ENCODE measurements around the gene ABHD17C.

ABHD17C gene

DNA sequence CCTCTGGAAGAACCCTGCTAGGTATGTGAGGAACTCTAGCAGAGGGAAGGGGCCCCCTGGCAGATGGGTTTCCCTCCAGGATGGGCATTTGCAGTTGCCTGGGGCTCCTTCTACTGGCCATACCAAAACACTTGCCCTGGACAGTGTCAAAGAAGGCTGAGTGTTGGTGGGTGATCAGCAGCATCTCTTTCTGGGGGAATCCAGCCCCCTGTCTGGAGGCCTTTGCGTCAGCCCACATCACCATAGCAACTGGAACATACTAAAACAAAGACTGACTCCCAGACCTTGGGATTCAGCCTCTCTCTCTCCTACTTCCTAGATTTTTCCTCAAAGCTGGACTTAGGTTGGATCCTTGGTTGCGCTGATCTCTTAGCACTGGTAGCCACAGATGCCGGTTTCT lies 92.2 kb downstream of the ABHD17C start:
- no peak for DNase-seq (ENCODE audit: low read depth in 2 of 2)

DNA sequence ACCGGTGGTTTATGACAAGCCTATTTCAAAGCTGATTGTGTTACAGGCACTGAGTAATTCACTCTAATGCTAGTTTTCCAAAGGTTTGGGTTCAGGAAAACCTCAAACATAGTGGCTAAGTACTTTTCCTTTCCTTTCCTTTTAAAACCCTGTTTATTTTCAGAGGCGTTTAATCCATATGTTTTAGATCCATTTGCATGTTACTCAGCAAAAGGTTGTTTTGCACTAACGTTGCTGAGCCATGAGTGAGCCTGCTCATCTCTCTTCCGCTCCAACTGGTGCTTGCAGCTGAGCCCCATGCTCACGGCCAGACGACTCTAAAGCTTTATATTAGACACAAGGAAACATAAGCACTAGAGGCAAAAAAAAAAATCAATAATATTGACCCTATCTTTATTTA lies 93.4 kb downstream of the ABHD17C start:
- no peak for DNase-seq (ENCODE audit: low read depth in 2 of 2)

DNA sequence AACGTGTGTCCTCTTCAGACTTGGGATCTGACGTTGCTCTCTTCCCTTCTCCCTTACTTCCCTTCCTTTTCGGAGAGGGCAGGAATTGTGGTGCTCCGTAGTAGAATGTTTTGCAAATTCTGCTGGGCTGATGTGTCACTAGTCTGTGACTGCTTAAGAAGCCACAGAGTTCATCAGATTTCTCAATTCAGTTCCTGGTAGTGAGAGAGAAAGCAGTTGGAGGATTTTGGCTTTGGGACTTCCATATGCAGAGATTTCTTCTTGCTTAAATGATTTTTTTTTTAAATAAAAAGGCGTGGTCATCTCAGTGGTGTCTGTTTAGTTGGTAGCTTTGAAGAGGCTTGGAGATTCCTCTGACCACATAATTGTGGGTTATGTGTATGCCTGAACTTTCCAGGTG lies 94.2 kb downstream of the ABHD17C start:
- DNase-seq (ENCODE audit: low read depth in 2 of 2) = no peak

GRCh38 chr15:80789796-80790195 lies 94.7 kb downstream of the ABHD17C start:
- no peak for DNase-seq (ENCODE audit: low read depth in 2 of 2)

- DNase-seq (ENCODE audit: low read depth in 2 of 2) = no peak
These were observed 95.1 kb downstream of the ABHD17C start for GRCh38 chr15:80790236-80790635.

DNA sequence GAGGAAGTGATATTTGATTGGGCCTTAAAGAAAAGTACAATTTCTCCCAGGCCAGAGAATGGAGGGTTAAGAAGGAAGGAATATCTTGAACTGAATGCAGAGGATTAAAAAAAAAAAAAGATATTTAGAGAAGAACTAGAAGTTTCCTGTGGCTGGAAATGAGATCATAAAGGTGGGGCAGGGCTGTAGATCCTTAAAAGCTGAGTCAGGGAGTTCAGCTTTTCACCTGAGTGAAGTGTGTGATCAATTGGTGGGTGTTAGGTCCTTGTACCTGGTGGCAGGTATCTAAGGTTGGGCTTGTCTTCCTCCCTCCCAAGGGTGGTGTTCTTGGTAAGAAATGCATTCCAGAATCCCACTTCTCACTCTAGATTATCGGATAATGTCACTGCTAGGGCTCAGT lies 95.9 kb downstream of the ABHD17C start:
- DNase-seq (ENCODE audit: low read depth in 2 of 2) = no peak

DNA sequence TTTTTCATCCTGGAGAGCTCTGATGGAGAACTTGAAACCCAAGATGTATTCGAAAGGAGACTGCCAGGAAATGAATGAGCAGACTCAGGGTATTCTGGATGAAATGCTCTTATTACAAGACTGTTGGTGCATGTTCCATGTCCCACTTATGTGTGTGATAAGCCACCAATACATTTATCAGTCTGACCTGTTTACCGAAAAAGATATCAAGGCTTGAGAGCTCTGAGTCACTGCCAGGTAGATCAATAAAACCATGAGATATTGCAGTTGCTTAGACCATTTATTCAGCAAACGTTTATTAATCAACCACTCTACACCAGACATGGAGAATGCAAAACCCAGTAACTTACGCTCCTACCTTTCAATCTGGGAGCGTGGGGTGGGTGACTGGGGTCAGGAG lies 101.3 kb downstream of the ABHD17C start:
- no peak for DNase-seq (ENCODE audit: low read depth in 2 of 2)

GRCh38 chr15:80798911-80799310 lies 103.8 kb downstream of the ABHD17C start:
- no peak for DNase-seq (ENCODE audit: low read depth in 2 of 2)

DNA sequence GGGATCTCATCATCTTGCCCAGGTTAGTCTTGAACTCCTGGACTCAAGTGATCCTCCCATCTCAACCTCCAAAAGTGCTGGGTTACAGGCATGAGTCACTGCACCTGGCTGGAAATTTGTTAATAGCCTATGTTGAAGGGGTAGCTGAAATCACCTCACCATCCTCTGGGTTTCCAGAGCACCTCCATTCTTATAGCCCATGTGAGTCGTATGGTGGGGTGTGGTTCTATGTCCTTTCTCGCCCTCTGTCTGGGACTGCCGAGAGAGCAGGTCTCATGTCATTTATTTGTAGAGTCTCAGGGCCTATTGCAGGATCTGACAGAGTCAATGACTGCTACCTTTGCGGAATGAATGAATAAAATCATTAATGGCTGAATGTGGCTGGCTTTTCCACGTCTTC lies 105.0 kb downstream of the ABHD17C start:
- no peak for DNase-seq (ENCODE audit: low read depth in 2 of 2)

- DNase-seq (ENCODE audit: low read depth in 2 of 2) = no peak
These were observed 107.0 kb downstream of the ABHD17C start for GRCh38 chr15:80801891-80802680.

DNA sequence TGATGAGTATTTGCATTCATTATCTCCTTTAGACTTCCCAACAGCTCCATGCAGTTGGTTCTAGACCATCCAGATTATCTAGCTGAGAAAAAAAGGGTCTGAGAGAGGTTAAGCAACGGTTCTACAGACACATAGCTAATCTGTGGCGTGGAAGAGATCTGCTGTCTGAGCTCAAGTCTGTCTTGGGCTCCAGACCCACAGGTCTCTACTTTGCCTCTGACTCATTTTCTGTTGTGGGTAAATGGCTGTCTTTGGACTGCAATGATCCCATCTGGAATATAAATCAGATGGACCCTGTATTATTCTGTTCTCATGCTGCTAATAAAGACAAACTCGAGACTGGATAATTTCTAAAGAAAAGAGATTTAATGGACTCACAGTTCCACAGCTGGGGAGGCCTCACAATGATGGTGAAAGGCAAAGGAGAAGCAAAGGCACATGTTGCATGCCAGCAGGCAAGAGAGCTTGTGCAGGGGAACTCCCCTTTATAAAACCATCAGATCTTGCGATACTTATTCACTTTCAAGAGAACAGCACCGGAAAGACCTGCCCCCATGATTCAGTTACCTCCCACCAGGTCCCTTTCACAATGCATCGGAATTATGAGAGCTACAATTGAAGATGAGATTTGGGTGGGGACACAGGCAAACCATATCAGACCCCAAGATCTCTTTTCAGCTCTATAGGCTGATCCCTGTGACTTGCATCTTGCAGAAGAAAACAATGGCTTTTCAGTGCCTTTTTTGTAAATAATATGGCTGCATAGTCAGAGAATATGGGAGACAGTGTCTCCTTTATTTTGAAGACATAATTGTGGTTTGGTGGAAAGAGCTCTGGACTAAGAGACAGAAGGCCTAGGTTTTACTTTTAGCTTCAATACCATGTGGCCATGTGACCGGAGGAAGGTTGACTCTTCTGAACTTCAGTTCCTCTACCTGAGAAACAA lies 108.7 kb downstream of the ABHD17C start:
- DNase-seq (ENCODE audit: low read depth in 2 of 2) = peak in 1 of 2 donors; percentile 29

- peak in 1 of 2 donors; percentile 23 for DNase-seq (ENCODE audit: low read depth in 2 of 2)
These were observed 109.9 kb downstream of the ABHD17C start for GRCh38 chr15:80804970-80805495.

All from stimulated activated CD8-positive, alpha-beta memory T cell treated with anti-CD3 and anti-CD28 coated beads, Interleukin-2, amount 100 ng/mL, for 48 hours (primary cell).